GM21825 (cell line): ENCODE results near the gene BICDL1.

Experiments
- ATAC-seq: cut with Tn5 transposase; IDR thresholded peaks from one replicate; pipeline ENCODE4 v1.9.1; 2021; ENCODE audit warnings: mild to moderate bottlenecking, moderate library complexity; ENCODE audit not compliant: unreplicated experiment

BICDL1 gene

DNA sequence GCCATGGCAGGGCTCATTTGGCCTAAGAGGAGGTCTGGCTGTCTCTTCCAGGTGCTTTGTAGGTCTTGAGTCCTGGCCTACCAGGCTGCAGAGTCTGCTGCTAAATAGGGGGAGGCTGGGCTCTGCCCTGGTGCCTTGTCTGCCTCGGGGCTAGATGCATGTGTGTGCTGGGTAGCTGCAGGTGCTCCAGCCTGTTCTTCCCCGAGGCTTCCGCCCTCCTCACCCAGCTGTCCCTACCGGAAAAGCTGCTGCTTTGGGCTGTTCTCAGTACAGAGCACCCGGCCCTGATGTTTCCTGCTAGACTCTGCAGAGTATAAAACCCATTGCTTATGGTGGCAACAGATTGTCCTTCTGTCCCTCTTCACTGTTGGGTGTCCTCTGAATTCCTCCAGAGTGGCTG is 89.8 kb downstream of the BICDL1 start:
- no peak for ATAC-seq

- no peak for ATAC-seq
Measured at GRCh38 chr12:120079411-120080400, 90.7 kb downstream of the BICDL1 start.

DNA sequence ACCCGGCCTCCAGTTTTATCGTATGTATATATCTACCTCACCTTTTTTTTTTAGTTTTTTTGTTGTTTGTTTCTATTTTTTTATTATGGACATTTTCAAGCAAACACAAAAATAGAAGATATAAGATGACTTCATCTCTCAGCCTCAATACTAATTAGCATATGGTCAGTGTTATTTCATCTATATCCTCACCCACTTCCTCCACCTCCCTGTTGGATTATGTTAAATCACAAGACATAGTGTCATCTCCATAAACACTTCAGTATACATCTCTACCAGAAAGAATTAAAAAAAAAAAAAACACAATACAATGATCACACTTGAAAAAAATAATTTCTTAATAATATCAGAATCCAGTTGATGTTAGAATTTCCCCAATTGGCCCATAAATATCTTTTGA is 92.6 kb downstream of the BICDL1 start:
- ATAC-seq = no peak

GRCh38 chr12:120085920-120086645 is 97.0 kb downstream of the BICDL1 start:
- ATAC-seq = no peak

GRCh38 chr12:120086801-120087621 is 98.0 kb downstream of the BICDL1 start:
- ATAC-seq = peak; percentile 98

DNA sequence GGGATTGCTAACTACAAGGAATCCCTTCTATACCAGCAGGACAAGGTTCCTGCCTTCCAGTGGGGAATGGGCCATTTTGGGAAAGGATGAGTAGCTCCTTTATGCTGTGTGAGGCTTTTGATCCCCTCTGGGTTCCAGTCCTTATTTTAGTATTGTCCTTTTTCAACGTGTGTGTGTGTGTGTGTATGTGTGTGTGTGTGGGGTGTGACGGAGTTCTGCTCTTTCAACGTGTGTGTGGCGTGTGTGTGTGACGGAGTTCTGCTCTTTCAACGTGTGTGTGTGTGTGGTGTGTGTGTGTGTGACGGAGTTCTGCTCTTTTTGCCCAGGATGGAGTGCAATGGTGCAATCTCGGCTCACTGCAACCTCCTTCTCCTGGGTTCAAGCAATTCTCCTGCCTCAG is 100.1 kb downstream of the BICDL1 start:
- ATAC-seq = no peak

DNA sequence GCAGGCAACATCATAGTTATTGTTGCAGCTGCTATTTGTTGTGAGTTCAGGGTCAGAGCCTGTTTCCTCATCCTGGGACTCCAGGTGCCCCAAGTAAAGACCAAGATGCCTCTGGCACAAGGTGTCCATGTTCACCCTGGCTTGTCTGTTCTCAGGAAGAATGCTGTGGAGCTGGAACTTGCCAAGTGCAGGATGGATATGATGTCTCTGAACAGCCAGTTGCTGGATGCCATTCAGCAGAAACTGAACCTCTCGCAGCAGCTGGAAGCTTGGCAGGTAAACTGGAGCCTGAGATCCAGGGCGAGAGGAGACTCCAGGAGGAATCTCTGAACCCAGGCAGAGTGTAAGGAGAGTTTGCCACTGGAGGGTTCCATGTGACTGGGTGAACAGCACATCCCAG is 100.8 kb downstream of the BICDL1 start:
- no peak for ATAC-seq

DNA sequence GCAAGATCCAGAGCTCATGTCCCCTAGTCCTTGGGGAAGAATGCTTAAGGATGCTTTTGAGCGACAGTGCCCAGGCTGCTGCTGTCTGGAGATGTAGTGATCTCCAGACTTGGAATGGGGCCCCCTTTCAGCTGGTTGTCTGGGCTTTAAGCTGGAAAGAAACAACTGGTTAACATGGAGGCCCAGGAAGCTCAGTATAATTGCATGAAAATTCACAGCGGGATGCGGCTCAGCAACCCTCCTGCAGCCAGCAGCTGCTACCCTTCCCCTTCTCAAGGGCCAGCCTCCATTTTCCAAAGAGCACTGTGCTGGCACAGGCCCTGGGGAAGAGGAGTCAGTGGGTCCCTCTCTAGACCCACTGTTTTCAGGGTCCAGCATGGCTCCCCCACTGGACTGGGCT is 101.2 kb downstream of the BICDL1 start:
- ATAC-seq = no peak

GRCh38 chr12:120090626-120091295 is 101.7 kb downstream of the BICDL1 start:
- no peak for ATAC-seq

DNA sequence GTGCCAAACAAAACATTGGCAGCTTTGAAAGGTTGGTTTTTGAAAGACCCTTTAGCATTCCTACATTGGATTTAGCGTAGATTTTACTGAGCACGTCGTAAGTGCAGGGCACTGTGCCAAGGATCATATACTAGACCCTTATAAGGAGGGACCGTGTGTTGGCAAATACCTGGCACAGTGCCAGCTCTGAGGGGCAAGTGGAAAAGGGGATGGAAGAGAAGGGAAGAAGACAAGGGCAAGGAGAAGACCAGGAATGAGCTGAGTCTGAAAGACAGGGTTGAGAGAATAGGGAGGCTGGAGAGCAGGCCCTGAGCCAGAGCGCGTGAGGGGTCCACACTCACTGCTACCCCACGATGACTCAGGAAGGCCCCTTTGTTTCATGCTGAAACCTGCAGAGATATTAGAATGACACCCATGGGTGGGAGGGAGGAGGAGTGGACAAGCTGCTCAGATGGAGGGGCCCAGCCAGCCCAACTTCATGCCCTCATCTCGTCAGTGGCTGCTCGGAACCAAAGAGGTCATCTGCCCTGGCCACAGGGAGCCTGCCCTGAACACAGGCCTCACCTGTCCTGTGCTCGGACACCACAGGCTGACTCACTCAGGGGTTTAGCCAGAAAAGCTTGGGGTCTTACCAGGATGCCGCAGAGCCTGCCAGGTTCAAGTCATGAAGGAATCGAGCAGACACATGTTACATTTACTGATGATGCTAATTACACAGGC is 102.5 kb downstream of the BICDL1 start:
- no peak for ATAC-seq

GRCh38 chr12:120092551-120093335 is 103.7 kb downstream of the BICDL1 start:
- ATAC-seq = no peak

- ATAC-seq = no peak
Measured at GRCh38 chr12:120093336-120093591, 104.2 kb downstream of the BICDL1 start.

DNA sequence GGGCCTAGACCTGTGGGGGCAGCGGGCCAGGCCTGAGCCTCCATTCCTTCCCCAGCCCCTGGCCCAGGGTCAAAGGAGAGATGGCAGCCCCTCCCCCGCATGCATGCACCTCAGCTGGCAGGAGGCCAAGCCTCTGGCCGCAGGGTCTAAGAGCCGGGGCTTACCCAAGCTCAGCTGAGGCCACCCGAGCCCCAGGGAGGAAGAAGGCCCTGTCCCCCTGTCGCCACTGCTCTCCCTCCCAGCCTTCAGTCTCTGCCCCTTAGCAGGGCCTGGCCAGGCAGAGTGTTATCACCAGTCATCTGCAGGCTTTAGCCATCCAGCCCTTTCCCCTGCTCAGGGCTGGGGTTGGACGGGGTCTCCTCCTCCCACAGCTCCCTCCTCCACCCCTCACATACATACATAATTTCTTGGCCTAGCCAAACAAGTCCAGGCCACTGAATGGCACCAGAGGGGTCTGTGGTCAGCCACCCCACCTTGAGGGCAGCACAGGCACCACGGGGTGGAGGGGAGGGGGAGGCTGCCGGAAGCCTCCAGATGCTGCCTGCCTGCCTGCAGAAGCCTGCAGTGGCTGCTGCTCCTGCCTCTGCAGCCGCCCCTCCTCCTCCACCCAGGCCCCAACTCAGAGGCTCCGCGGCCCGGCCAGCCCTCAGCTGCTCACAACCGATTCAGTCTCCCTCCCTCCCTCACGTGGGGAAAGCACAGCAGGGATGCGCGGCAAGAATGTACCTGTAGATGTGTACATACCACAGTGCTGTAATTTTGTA is 104.7 kb downstream of the BICDL1 start:
- no peak for ATAC-seq

DNA sequence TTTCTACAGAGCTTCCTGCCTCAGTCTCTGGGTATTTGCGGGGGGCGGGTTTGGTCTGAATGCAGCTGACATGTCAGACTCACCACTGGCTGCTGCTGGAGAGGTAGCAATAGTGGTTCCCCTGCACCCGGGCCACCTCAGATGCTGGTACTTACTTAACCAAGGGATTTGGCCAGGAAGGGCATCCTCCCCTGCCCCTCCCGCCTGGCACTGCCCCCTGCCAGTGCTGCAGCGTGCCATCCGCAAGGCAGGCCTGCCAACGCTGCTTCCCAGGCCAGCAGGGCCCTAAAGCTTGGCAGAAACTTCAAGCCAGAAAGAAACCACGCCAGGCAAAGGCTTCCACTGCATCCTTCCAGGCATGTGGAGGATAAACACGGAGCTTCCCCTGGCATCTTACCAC is 105.4 kb downstream of the BICDL1 start:
- no peak for ATAC-seq

GRCh38 chr12:120095331-120095730 is 106.3 kb downstream of the BICDL1 start:
- no peak for ATAC-seq

DNA sequence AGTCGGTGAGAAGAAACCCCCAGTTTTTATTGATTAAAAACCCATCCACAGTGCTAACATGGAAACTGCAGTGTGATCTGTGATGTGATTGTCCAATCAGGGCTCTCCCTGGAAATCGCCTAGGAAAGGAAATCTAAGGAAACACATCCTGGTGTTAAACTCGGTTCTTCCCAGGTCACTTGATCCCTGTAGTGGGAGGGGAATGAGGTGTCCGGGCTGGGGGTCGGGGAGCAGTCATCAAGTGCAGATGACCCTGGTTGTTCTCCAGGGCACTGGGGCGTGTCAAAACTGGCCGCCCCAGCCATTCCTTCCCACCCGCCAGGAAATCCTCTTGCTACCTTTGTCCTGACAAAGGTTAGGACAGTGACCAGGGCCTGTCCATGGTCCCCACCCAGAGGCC is 106.7 kb downstream of the BICDL1 start:
- no peak for ATAC-seq

- ATAC-seq = no peak
Measured at GRCh38 chr12:120096671-120097202, 107.7 kb downstream of the BICDL1 start.

DNA sequence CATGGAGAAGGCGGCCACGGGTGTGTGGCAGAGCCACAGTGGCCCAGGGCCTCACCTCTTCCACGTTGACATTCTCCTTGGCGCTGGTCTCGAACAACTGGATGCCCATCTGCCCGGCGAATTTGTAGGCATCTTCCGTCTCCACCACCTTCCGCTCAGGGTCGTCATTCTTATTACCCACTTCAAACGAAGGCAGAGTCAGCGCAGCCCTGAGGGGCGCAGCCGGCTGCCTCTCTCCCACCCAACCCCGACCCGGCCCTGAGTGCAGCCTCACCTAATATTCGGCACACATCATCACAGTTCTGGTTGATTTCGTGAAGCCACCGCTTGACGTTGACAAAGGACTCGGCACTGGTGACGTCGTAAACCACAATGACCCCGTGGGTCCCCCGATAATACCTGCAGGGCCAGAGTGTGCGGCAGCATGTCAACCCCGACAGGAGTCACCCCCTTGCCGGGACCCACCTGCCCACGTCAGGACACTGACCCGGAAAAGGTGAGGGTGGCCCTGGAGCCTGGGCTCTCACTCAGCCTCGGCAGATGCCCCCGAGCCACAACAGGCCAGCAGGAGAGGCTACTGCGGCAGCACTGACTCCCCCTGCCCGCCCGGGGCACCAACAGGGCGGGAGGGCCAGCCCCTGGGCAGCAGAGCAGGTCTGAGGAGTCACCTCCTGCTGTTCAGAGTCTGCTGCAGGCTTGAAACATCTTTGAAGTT is 109.9 kb downstream of the BICDL1 start:
- ATAC-seq = no peak
